Testis (tissue), 2 donors: ENCODE results near the gene CRLF1.

Source experiments
- POLR2A ChIP-seq: fragments of 450-650 bp; IDR thresholded peaks from one replicate; pipeline ENCODE4 v1.6.1; 2017; ENCODE audit warnings: antibody characterized with exemption, mild to moderate bottlenecking, moderate library complexity
- TF ChIP-seq, protein P1 (sequence below), 3 experiments: fragments of 450-650 bp in 2 of 3; fragments of 200-600 bp in 1 of 3; sonication (generic) in 1 of 3; IDR thresholded peaks; one replicate each; pipeline ENCODE4 v1.5.1; 2016 to 2019; ENCODE audit warnings: antibody characterized with exemption in 3 of 3, mild to moderate bottlenecking in 2 of 3, moderate library complexity in 1 of 3

DNA sequence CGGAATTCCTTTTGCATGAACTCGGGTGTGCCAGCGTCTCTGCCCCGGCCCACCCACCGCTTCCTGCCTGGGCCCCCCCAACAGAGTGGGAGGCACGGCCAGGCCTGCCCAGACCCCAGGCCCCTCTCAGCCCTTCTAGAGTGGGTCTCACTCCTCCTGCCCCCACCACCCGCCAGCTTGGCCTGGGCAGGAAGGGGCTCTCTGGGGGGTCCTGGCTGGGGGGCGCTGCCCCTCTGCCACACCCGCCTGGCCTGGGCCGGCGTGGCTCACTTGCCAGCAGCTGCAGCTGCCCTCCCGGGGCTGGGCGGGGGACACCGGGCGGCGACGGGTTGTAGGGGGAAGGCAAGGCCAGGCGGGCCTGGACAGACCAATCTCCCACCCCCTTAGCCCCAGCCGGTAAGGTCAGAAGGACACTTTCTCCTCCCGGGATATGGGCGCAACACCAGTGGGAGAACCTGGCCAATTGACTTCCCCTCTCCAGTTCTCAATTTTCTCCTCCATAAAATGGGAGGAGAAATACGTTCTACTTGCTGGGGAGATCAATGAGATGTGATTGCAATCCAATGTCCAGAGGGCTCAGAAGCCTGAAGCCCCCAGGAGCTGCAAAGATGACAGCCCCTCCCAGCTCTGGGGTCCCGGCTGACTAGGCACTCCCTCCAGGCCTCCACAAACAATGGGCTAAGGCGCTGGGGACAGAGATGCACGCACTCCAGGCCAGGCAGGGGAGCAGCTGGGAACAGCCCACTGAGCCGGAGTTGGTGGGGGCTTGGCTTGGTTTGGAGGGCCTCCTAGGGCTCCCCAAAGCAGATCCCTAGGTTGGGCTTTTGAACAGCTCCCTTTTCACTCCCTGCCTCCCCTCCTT, 2.4 kb downstream of the CRLF1 start:
- TF ChIP-seq, protein P1, sequence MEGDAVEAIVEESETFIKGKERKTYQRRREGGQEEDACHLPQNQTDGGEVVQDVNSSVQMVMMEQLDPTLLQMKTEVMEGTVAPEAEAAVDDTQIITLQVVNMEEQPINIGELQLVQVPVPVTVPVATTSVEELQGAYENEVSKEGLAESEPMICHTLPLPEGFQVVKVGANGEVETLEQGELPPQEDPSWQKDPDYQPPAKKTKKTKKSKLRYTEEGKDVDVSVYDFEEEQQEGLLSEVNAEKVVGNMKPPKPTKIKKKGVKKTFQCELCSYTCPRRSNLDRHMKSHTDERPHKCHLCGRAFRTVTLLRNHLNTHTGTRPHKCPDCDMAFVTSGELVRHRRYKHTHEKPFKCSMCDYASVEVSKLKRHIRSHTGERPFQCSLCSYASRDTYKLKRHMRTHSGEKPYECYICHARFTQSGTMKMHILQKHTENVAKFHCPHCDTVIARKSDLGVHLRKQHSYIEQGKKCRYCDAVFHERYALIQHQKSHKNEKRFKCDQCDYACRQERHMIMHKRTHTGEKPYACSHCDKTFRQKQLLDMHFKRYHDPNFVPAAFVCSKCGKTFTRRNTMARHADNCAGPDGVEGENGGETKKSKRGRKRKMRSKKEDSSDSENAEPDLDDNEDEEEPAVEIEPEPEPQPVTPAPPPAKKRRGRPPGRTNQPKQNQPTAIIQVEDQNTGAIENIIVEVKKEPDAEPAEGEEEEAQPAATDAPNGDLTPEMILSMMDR (IDR thresholded peaks at IDR 0.05), result no peak
- no peak for TF ChIP-seq POLR2A
